K562 (cell line): Measurements from ENCODE around the gene GATA2. TPM values are rescaled to one million over a fixed set of nuclear protein-coding genes. Genes with fewer than 3 reads are reported as not detected.

Experiments used
- polyA plus RNA-seq, 8 experiments: library from polyadenylated mRNA; depleted of rRNA in 4 of 8; stranded (reverse) in 5 of 8; unstranded in 3 of 8; fragments of >200 nt; fragmentation: Nextera tagmentation in 2 of 8; fragmentation: Illumina TruSeq in 1 of 8; extraction: Ambion mirVana in 2 of 8; extraction: Trizol in 1 of 8; gene quantifications; 2 replicates each; pipeline versions ENCODE4 v1.2.1 to v1.2.3, GENCODE V29; 2011 to 2014; ENCODE audit warnings: inconsistent platforms in 1 of 8, missing spikeins in 1 of 8
- total RNA-seq, 7 experiments: library from RNA; depleted of rRNA in 6 of 7; stranded (reverse); fragments of >200 nt in 6 of 7; fragmentation: Illumina TruSeq in 2 of 7; extraction: Trizol in 2 of 7; gene quantifications; 2 replicates each; pipeline versions ENCODE4 v1.2.1 to v1.2.3, GENCODE V29; 2011 to 2021; ENCODE audit warnings: low replicate concordance in 1 of 7
- TF ChIP-seq, protein P1 (sequence below), 2 experiments: fragments of 450-650 bp in 1 of 2; sonication (generic) in 1 of 2; formaldehyde crosslinking in 1 of 2; IDR thresholded peaks; 2 replicates each; pipeline versions ENCODE4 v1.7.1 to v1.9.0; 2016 to 2022; ENCODE audit warnings: inconsistent platforms in 1 of 2, mild to moderate bottlenecking in 1 of 2, missing genetic modification reagents in 1 of 2

GATA2 gene
- total and polyA plus RNA-seq, 9 of the 15 experiments (the other 6 are each of a cell fraction or from before 2014, with no cell fraction given) = 8.5 to 218 (median 50.8) TPM

DNA sequence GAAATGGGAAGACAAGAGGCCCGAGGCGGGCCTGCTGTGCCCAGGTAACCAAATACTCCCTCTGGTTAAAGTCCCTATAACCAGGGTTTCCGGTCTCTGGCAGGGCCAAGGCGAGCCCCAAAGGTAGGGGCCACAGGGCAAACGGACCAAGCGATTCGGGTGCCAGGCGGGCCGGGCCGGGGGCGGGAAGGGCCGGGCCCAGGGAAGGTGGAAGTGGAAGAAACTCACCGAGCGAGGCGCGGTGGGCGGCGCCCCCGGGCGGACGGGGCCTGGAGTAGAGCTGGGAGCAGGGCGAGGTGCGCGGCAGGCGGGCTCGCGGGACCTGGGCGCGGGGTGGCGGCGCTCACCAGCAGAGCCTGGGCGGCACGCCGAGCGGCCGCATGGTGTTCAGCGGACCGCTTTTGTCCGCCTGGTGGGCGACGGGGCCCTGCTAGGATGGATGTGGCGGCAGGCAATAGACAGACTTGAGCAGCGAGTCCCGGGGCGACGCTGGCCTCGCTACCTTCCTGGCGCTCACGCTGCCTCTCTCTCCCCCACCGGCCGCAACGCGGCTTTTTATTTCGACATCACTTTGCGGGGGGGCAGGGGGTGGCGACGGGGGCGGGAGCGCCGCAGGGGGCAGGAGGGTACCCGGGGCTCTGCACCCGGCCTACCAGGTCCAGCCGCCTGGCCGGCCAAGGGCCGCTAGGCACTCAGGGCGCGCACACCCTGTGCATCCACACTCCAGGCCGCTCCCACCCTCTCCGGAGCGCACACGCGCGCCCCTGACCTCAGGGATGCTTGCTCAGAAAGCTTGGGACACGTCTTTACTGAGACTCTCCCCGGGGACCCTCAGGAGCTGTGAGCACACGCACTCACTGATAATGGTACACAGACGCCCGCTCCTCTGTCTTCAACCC, at the start of gene GATA2 (continued):
- TF ChIP-seq, protein P1, sequence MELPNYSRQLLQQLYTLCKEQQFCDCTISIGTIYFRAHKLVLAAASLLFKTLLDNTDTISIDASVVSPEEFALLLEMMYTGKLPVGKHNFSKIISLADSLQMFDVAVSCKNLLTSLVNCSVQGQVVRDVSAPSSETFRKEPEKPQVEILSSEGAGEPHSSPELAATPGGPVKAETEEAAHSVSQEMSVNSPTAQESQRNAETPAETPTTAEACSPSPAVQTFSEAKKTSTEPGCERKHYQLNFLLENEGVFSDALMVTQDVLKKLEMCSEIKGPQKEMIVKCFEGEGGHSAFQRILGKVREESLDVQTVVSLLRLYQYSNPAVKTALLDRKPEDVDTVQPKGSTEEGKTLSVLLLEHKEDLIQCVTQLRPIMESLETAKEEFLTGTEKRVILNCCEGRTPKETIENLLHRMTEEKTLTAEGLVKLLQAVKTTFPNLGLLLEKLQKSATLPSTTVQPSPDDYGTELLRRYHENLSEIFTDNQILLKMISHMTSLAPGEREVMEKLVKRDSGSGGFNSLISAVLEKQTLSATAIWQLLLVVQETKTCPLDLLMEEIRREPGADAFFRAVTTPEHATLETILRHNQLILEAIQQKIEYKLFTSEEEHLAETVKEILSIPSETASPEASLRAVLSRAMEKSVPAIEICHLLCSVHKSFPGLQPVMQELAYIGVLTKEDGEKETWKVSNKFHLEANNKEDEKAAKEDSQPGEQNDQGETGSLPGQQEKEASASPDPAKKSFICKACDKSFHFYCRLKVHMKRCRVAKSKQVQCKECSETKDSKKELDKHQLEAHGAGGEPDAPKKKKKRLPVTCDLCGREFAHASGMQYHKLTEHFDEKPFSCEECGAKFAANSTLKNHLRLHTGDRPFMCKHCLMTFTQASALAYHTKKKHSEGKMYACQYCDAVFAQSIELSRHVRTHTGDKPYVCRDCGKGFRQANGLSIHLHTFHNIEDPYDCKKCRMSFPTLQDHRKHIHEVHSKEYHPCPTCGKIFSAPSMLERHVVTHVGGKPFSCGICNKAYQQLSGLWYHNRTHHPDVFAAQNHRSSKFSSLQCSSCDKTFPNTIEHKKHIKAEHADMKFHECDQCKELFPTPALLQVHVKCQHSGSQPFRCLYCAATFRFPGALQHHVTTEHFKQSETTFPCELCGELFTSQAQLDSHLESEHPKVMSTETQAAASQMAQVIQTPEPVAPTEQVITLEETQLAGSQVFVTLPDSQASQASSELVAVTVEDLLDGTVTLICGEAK (IDR thresholded peaks at IDR 0.05) = no peak
- TF ChIP-seq, protein P1 (CRISPR knock-in tag; IDR thresholded peaks at IDR 0.05) = no peak
